ENCODE results near the gene TUBG1.
A peak's percentile ranks its signal among the peaks of the same experiment; 100 is the strongest.

TUBG1 gene

GRCh38 chr17:42566883-42567573, 42.5 kb upstream of the TUBG1 start, which contains the start of gene MLX:
MLX (plus strand) TSS chr17:42567100; CDS start chr17:42567125, 25 bp downstream.
- peak; percentile 94 for DNase-seq (ENCODE audit: low read depth)
- H3K4me3 ChIP-seq (ENCODE audit: low read depth, low read length): peak within 1 kb of the TSS; percentile 92
- TF ChIP-seq MYC (IDR thresholded peaks at IDR 0.05; ENCODE audit: low read depth, low read length) (peak; percentile 75), POLR2A (IDR thresholded peaks at IDR 0.05; ENCODE audit: extremely low read depth, insufficient read length) (peak; percentile 46), CTCF (IDR thresholded peaks at IDR 0.05; ENCODE audit: low read depth, low read length) (no peak), MAX (IDR thresholded peaks at IDR 0.05; ENCODE audit: low read depth, low read length) (peak; percentile 96)

GRCh38 chr17:42568341-42569111, 41.0 kb upstream of the TUBG1 start:
- DNase-seq (ENCODE audit: low read depth): no peak
- TF ChIP-seq POLR2A (IDR thresholded peaks at IDR 0.05; ENCODE audit: extremely low read depth, insufficient read length): no peak
- no peak for TF ChIP-seq MAX (IDR thresholded peaks at IDR 0.05; ENCODE audit: low read depth, low read length)
- no peak for TF ChIP-seq CTCF (IDR thresholded peaks at IDR 0.05; ENCODE audit: low read depth, low read length)
- no peak for TF ChIP-seq MYC (IDR thresholded peaks at IDR 0.05; ENCODE audit: low read depth, low read length)
- H3K4me3 ChIP-seq (ENCODE audit: low read depth, low read length): peak overlapping the region; percentile 49

- no peak overlapping the region for H3K4me3 ChIP-seq (ENCODE audit: low read depth, low read length)
- no peak for DNase-seq (ENCODE audit: low read depth)
Measured at GRCh38 chr17:42571435-42572225, 37.9 kb upstream of the TUBG1 start.

GRCh38 chr17:42573095-42573494, 36.4 kb upstream of the TUBG1 start:
- peak; percentile 27 for DNase-seq (ENCODE audit: low read depth)
- TF ChIP-seq MAX (IDR thresholded peaks at IDR 0.05; ENCODE audit: low read depth, low read length): no peak
- TF ChIP-seq MYC (IDR thresholded peaks at IDR 0.05; ENCODE audit: low read depth, low read length): no peak
- TF ChIP-seq CTCF (IDR thresholded peaks at IDR 0.05; ENCODE audit: low read depth, low read length): no peak
- TF ChIP-seq POLR2A (IDR thresholded peaks at IDR 0.05; ENCODE audit: extremely low read depth, insufficient read length): no peak

More at GRCh38 chr17:42571435-42572225, 37.9 kb upstream of the TUBG1 start:
- TF ChIP-seq CTCF (IDR thresholded peaks at IDR 0.05; ENCODE audit: low read depth, low read length) (no peak), MYC (IDR thresholded peaks at IDR 0.05; ENCODE audit: low read depth, low read length) (no peak), POLR2A (IDR thresholded peaks at IDR 0.05; ENCODE audit: extremely low read depth, insufficient read length) (no peak), MAX (IDR thresholded peaks at IDR 0.05; ENCODE audit: low read depth, low read length) (no peak)

GRCh38 chr17:42574463-42574862, 35.0 kb upstream of the TUBG1 start:
- no peak overlapping the region for H3K4me3 ChIP-seq (ENCODE audit: low read depth, low read length)
- TF ChIP-seq POLR2A (IDR thresholded peaks at IDR 0.05; ENCODE audit: extremely low read depth, insufficient read length) (no peak), CTCF (IDR thresholded peaks at IDR 0.05; ENCODE audit: low read depth, low read length) (no peak), MAX (IDR thresholded peaks at IDR 0.05; ENCODE audit: low read depth, low read length) (no peak)
- DNase-seq (ENCODE audit: low read depth): no peak

More at GRCh38 chr17:42573095-42573494, 36.4 kb upstream of the TUBG1 start:
- H3K4me3 ChIP-seq (ENCODE audit: low read depth, low read length): no peak overlapping the region
